ENCODE data around the gene ELFN2. TPM values are rescaled to one million over a fixed set of nuclear protein-coding genes. Genes with fewer than 3 reads are reported as not detected.

The ELFN2 gene
- total and polyA plus RNA-seq, 12 donors: 0.04 to 3.3 (median 0.32) TPM; not detected in 2

DNA sequence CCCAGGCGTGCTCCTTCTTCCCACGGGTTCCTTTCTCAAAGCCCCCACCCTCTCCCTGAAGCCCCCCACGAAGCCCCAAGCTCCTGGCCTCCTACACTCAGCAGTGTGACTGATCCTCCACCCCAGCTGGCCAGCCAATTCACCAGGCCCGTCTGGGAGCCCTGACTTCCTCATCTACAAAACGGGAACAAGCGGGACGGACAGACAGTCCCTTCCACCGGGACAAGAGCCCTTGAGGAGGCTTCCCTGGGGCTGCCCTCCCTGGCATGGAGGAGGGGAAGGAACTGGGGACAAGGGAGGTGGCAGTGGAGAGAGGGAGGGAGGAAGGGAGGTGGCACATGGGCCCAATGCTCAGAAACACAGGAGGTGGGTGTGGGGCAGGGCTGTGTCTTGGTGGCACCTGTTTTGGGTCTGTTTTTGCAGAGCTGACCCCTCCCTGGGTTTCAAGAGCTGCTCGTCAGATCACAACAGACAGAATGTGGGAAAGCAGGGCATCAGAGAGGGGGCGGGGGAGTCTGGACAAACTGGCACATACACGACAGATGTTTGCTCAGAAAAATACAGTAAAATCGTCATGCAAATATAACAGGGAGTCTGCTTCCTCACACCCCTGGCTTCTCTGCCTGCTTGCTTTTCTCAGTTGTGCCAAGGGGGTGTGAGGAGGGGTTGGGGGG is 56.8 kb downstream of the ELFN2 start:
- no peaks in the 10 kb centered on the region for H3K9me3 ChIP-seq (replicated peaks in 1 of 3)
- H3K27ac ChIP-seq: no peak overlapping the region
- intact Hi-C loops (cut with DNase I): no loop called here
- no peaks in the 10 kb centered on the region for H3K4me1 ChIP-seq (replicated peaks in 1 of 2)
- no peak overlapping the region for H3K4me3 ChIP-seq
- WGBS, 4 donors: 55 to 66% (median 64%) methylated on average over 8 to 12 of the region's 12 CpGs
- no peaks in the 10 kb centered on the region for H3K36me3 ChIP-seq (replicated peaks in 1 of 2)
- peak in 4 of 7 donors; percentile 24 to 33 (median 32) for DNase-seq
- H3K27me3 ChIP-seq: peaks cover 4% of the 10 kb centered on the region
- TF ChIP-seq, protein P1, sequence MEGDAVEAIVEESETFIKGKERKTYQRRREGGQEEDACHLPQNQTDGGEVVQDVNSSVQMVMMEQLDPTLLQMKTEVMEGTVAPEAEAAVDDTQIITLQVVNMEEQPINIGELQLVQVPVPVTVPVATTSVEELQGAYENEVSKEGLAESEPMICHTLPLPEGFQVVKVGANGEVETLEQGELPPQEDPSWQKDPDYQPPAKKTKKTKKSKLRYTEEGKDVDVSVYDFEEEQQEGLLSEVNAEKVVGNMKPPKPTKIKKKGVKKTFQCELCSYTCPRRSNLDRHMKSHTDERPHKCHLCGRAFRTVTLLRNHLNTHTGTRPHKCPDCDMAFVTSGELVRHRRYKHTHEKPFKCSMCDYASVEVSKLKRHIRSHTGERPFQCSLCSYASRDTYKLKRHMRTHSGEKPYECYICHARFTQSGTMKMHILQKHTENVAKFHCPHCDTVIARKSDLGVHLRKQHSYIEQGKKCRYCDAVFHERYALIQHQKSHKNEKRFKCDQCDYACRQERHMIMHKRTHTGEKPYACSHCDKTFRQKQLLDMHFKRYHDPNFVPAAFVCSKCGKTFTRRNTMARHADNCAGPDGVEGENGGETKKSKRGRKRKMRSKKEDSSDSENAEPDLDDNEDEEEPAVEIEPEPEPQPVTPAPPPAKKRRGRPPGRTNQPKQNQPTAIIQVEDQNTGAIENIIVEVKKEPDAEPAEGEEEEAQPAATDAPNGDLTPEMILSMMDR (IDR thresholded peaks at IDR 0.05): no peak
- no peak for TF ChIP-seq POLR2A (IDR thresholded peaks at IDR 0.05)

DNA sequence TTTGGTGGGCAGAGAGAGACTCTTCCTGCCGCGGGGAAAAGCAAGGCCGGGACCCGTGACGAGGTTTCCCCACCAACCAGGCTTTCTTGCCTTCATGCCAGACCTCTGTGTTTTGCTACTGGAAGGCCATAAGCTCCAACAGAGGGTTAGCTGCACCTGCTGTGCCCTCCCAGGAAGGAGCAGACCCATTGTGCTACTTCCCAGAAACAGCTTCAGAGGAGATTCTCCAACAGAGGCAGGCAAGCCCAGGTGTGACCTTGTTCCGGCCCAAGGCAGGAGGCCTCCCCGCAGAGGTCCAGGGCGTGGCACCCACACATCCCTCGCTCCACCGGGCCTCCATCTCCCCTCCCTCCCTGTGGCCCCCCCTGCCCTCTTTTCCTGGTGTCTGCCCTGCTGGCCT is 57.8 kb downstream of the ELFN2 start:
- Histone ChIP-seq H3K36me3 (replicated peaks in 1 of 2) (no peaks in the 10 kb centered on the region), H3K27me3 (peaks cover 4% of the 10 kb centered on the region), H3K4me3 (no peak overlapping the region), H3K9me3 (replicated peaks in 1 of 3) (no peaks in the 10 kb centered on the region), H3K27ac (no peak overlapping the region), H3K4me1 (replicated peaks in 1 of 2) (no peaks in the 10 kb centered on the region)
- 77 to 89% (median 84%) methylated on average over 2 to 10 of the region's 10 CpGs for WGBS, 4 donors
- no peak for DNase-seq
- TF ChIP-seq POLR2A (IDR thresholded peaks at IDR 0.05): no peak
- TF ChIP-seq, protein P1 (IDR thresholded peaks at IDR 0.05): no peak
- intact Hi-C loops (cut with DNase I): no loop called here

DNA sequence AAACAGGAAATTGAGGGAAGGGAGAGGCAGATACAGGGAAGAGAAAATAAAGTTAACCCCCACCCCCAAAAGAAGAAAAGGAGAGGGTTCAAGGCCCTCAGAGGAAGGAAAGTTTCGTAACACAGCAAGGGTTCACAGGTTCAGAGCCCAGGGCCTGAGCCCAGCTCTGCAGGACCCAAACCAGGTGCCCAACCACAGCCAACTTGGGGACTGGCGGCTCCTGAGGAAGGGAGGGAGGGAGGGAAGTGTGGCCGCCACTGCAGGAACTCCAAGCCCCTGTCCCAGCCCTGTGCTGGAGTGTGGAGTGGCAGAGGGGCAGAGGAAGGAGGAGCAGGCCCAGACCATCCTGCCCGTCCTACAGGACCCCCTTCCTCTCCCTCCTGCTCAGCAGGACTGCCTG is 59.2 kb downstream of the ELFN2 start:
- Histone ChIP-seq H3K4me1 (replicated peaks in 1 of 2) (no peaks in the 10 kb centered on the region), H3K4me3 (no peak overlapping the region), H3K27ac (no peak overlapping the region), H3K9me3 (replicated peaks in 1 of 3) (no peaks in the 10 kb centered on the region), H3K27me3 (peaks cover 4% of the 10 kb centered on the region), H3K36me3 (replicated peaks in 1 of 2) (no peaks in the 10 kb centered on the region)
- TF ChIP-seq, protein P1 (IDR thresholded peaks at IDR 0.05): no peak
- TF ChIP-seq POLR2A (IDR thresholded peaks at IDR 0.05): no peak
- intact Hi-C loops (cut with DNase I): no loop called here
- WGBS, 4 donors: 75 to 98% (median 83%) methylated on average over 3 to 4 of the region's 4 CpGs
- DNase-seq: no peak

DNA sequence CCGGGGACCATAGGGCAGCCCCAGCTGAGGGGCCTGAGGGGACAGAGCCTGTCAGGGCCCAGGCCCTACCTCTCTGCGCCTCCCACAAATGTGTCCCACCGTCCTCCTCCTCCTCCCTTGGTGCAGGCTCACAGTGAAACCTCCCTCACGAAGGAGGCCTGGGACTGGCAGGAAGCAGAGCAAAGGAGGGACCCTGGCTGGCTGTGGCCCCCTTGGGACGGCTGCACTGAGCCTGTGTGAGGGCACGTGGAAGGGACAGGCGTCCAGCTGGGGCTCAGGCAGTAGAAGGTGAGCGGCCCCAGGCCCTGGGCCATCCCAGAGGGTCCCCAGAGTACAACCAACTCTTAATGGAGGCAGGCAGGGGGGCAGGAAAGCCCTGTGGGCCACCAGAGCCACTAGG is 60.7 kb downstream of the ELFN2 start:
- no peaks in the 10 kb centered on the region for H3K36me3 ChIP-seq (replicated peaks in 1 of 2)
- no peak for DNase-seq
- peaks cover 4% of the 10 kb centered on the region for H3K27me3 ChIP-seq
- no peak overlapping the region for H3K4me3 ChIP-seq
- WGBS, 4 donors: 95 to 100% (median 98%) methylated on average over 1 to 8 of the region's 8 CpGs
- H3K9me3 ChIP-seq (replicated peaks in 1 of 3): no peaks in the 10 kb centered on the region
- H3K4me1 ChIP-seq (replicated peaks in 1 of 2): no peaks in the 10 kb centered on the region
- no peak for TF ChIP-seq POLR2A (IDR thresholded peaks at IDR 0.05)
- TF ChIP-seq, protein P1 (IDR thresholded peaks at IDR 0.05): no peak
- H3K27ac ChIP-seq: no peak overlapping the region
- intact Hi-C loops (cut with DNase I): no loop called here
